GM21825 (cell line): Measurements from ENCODE around the gene RIPOR2.
A peak's percentile ranks its signal among the peaks of the same experiment; 100 is the strongest.
"Not testable (repeated sequence)": the region's sequence is repeated elsewhere in the genome, so short reads cannot be mapped to it uniquely, and the experiment has no call there.

Experiments used
- ATAC-seq: cut with Tn5 transposase; IDR thresholded peaks from one replicate; pipeline ENCODE4 v1.9.1; 2021; ENCODE audit warnings: mild to moderate bottlenecking, moderate library complexity; ENCODE audit not compliant: unreplicated experiment

The RIPOR2 gene

GRCh38 chr6:24953726-24954125, 18.0 kb upstream of the RIPOR2 start:
- no peak for ATAC-seq

DNA sequence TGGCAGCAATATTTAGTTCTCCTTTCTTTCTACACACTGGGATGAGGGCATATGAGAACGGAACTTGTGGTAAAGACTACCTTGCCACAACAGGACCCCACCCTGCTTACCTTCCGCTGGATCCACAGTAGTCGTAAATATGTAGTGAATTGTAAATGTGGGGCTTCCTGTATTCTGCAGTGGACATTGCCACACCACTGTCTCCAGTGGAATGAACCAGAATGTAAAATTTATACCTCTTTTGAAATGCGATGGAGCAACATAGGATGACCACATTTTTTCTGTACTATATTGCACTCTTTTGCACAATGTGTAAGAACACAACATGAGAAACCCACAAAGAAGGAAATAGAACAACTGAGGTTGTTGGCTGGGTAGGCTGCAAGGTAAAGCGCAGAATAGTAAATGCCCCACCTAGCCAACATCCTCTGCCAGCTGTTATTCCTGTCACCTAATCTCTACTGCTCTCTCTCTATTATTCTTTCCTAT, 16.1 kb upstream of the RIPOR2 start:
- ATAC-seq, result no peak

GRCh38 chr6:24950218-24950941, 14.6 kb upstream of the RIPOR2 start:
- ATAC-seq, result no peak

GRCh38 chr6:24949020-24949569, 13.3 kb upstream of the RIPOR2 start:
- ATAC-seq, result peak; percentile 93

DNA sequence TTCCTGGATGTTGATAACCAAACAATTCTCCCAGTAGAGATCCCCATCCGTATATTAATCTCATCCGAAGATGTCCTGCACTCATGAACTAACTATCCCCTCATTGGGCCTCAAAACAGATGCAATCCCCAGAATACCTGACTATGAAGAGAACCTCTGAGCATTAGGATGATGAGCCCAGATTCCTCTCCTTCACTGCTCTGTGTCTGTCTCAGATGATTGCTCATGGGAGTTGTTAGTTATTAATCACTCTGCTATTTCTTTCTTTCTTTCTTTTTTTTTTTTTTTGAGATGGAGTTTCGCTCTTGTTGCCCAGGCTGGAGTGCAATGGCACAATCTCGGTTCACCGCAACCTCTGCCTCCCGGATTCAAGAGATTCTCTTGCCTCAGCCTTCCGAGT, 12.5 kb upstream of the RIPOR2 start:
- not testable (repeated sequence) for ATAC-seq

- ATAC-seq, result no peak
These were observed 11.9 kb upstream of the RIPOR2 start for GRCh38 chr6:24947636-24948035.

DNA sequence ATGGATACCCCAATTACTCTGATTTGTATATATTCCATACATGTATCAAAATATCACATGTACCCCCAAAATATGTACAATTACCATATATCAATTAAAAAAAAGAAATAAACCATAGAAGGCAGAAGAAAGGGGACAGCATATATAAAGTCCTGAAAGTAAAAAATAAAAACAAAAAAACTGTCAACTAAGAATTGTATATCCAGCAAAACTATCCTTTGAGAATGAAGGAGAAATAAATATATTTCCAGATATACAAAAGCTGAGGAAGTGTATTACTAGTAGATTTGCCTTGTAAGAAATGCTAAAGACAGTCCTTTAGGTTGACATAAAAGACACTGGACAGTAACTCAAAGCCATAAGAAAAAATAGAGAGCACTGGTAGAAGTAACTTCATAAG, 9.3 kb upstream of the RIPOR2 start:
- ATAC-seq, result no peak

DNA sequence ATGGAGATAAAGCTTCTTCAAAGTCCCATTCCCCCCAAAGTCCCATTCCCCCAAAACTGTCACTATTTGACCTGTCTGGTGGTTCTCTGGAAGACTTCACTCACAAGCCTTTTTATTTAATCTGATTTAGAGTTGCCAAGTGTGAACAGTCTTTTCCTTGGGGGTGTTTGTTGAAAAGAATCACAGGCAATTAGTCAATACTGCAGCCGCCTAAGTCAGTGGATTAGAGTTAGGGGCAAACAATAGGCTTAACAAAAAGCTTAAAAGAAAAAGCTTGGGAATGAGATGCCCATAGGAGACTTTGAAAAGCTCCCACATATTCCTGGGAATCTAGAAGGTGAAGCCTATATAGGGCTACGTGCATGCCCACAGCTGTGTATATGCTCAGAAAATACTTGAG, 8.0 kb upstream of the RIPOR2 start:
- ATAC-seq, result no peak

DNA sequence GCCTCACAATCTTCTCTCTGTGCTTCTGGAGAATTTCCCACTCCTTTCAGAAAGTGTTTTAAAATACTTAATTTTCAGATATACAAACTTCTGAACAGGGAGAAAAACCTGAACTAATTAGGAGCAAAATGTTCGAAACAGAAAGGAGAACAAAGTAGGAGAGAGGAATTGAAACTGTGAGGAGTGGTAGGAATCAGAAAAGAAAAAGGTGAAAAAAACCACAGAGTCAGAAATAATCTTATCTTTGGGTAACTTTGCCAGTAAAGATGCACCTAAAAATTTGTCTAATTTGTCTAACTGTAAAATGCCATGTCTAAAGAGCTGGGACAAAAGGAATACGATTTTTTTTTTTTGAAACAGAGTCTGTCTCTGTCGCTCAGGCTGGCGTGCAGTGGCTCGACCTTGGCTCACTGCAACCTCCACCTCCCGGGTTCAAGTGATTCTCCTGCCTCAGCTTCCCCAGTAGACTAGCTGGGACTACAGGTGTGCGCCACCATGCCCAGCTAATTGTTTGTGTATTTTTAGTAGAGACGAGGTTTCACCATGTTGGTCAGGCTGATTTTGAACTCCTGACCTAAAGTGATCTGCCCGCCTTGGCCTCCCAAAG, 4.7 kb upstream of the RIPOR2 start:
- ATAC-seq, result no peak

DNA sequence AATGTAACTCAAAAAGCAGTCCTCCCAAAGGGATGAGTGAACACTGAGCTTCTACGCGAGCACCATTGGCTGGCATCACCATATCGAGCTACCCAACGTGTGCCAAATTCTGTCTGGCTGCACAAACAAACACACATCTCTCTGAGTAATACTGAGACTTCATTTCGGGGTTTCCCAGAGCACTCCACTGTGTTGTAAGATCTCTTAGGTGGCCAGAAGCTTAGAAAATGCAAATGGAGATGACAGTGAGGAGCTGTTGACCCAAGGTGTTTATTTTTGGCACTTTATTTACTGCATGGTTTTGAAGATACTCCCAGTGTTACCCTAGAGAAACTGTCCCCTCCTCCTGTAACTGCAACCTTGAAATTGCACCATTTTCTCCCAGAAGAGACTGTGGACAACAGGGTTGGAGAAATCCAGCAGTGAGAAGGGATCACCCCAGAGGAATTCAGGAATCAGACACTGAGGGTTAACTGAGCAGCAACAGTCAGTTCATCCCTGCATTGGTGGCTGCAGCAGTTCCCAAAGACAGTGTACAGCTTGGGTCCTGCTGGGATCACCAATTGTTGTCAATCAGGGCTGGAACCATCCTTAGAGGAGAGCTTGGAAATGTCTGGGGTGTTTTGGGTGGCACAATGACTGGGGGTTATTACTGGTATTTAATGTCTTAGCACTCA, 1.0 kb upstream of the RIPOR2 start:
- ATAC-seq, result peak; percentile 62

DNA sequence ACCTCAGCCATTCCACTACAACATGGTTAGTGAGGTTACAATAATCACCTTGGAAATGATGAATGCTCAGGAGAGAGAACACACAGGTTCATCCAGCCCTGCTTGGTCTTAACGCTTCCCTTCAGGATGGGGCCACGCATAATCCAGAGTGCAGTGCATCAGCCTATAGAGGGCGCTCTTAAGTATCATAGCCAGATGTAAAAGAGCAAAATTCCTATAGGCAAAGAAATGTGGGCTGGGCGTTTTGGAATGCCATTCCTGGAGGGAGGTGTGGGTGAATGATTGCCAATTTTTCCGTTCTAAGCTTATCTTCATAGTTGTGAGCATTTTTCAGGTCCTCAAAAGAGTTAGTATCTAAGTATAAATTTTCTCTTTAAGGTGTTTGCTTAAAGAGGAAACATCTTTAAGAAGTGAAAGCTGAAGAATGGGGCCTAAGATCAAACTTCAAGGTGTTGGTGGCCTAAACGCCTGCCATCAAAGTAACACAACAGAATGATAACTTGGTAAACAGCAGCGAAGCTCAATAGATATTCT, 1.8 kb downstream of the RIPOR2 start:
- ATAC-seq, result no peak

DNA sequence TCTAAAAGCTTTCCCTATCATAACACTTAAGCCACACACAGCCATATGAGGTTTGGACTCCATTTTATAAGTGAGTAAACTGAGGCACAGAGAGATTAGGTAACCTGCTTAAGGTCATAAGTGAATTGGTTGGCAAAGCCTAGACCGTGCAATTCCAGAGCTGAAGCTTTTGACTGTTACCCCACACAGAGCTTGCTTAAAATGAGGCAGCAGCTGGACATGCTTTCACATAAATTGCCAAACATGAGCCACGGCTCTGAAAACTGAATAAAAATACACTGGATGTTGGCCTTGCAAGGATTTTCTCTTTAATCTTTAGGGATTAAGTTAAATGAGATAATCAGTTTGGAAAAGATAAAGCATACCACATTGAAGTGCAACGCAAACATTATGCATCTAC, 2.5 kb downstream of the RIPOR2 start:
- ATAC-seq, result no peak

DNA sequence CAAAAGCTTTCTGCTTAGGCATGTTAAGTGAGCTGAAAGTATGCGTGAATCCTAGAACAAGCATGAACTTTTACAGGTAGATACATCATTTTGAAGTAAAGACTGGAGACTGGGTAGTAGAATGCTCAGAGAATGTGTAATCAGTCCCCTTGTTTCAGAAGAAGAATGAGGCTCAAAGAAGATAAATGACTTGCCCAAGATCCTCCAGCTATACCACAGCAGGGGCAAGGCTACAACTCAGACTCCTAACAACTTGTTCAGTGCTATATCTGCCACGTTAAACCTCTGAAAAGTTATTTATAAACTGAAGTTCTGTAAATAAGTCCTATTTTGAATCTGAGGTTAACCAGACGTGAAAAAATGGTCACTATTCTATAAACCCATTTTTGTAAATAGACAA, 2.9 kb downstream of the RIPOR2 start:
- no peak for ATAC-seq

- peak; percentile 29 for ATAC-seq
These were observed 3.8 kb downstream of the RIPOR2 start for GRCh38 chr6:24931718-24932691.

DNA sequence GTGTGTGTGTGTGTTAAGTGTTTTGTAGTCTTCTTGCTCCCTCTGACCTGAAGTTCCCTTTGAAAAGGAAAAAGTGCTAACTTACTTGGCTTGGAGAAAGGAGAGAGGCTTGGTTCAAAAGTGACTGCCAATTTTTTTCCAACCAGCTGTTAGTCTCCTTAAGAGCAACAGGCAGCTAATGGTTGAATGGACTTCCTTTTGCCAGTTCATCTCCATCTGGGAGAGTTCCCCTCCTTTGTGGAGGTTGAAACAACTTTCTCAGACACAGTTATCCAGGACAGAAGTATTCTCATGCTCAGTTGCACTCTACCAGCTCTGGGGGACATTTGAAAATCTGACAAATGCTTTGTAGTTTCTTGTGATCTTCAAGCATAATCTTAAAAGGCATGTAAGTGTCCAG, 4.5 kb downstream of the RIPOR2 start:
- no peak for ATAC-seq

GRCh38 chr6:24930431-24930871, 5.3 kb downstream of the RIPOR2 start:
- no peak for ATAC-seq

GRCh38 chr6:24929242-24929641, 6.5 kb downstream of the RIPOR2 start:
- ATAC-seq, result no peak

GRCh38 chr6:24927985-24928745, 7.6 kb downstream of the RIPOR2 start:
- no peak for ATAC-seq

- ATAC-seq, result no peak
These were observed 8.3 kb downstream of the RIPOR2 start for GRCh38 chr6:24927277-24927955.
